Iris pigment epithelial cell (primary cell): ENCODE measurements around the gene DNAJB2.

Experiments used
- DNase-seq: peaks from one replicate; pipeline ENCODE4 v3.0.0-alpha.2; 2011; ENCODE audit warnings: low read depth

The DNAJB2 gene

DNA sequence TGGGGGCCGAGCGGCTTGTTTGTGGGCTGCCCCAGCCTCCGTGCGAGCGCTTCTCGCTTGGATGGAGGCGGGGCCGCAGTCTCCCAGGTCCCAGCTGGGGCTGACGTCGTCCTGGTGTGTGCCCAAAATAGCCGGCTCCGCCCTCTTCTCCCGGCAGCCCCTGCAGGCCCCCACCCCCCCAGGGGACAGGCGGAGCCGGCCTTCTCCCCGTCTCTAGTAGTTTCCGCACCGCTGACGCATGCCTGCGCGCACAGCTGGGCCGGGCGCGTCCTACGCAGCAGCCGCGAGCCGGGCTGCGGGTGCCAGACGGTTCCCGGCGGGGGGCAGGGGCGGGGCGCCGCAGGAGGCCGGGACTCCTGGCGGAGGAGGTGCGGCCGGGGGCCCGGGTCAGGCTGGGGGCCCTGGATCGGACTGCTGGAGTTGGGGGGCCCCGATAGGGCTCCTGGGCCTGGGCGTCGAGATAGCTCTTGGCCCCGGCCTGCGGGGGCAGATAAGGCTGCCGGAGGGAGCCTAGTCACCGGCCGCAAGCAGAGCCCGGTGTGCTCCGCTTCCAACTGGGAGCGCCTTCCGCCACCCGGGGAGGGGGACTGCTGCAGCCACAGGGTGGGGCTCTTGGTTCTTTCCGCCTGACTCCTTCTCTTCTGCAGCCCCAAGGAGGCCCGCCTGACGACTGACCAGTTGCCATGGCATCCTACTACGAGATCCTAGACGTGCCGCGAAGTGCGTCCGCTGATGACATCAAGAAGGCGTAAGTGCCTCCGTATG, at the start of gene DNAJB2:
DNAJB2 (plus strand) TSS at position 216 of the 765 bp plus-strand sequence; CDS start at position 684, 468 bp downstream.
- DNase-seq: peak; percentile 99

DNA sequence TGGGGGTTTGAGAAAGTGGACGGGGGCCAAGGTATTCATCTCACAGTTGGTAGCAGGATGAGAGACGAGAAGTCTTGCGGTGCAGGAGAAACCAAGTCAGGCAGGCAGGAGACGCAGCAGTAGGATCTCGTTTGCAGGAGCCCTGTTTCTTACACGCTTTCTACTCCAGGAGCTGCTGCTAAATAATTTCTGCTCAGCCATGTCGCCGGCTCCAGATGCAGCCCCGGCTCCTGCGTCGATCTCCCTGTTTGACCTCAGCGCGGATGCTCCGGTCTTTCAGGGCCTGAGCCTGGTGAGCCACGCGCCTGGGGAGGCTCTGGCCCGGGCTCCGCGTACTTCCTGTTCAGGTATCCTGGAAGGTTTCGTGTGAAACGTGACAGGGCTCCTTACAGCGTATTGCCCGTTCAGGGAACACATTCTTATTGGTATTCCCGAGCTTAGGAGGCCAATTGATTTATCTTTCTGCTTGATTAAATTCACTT, 49.1 kb upstream of the DNAJB2 start:
- peak; percentile 55 for DNase-seq

DNA sequence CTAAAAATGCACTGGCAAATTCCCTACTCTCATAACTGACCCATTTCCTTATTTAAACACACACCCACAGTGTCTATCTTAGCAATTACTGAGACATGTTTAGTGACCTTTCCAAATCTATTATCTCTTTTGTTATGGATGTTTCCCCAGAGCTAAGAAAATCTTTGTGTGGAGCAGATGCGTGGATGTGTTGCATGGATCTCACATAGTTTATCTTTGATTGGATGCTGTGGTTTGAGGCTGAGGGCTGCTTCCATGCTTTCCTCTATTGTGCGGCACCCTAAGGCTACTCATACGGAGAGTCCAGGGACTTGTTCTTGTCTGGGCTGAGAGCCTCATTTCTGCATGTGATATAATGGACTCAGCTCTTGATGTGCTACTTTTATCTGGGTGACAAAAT, 44.8 kb upstream of the DNAJB2 start:
- DNase-seq: no peak

DNA sequence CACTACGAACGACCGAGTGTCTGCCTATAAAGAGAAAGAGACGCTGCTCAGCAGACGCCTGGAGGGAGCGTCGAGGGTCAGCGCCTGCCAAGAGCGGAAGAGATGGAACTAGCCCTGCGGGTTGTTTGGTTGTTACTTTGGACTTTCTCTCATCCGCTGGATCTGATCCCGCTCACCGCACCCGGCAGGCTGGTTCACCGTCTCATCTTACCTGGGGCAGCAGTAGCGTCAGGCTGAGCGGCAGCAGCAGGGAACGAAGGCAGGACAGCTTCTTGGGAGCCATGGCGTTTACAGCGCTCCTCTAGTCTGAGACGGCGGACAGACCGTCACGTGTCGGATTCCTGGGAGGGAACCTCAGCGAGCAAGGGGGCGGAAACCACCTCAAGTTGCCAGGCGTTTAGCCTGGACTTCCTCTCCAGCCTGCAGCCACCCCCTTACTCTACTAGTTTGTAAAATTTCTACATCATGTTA, 35.8 kb upstream of the DNAJB2 start:
- peak; percentile 65 for DNase-seq

DNA sequence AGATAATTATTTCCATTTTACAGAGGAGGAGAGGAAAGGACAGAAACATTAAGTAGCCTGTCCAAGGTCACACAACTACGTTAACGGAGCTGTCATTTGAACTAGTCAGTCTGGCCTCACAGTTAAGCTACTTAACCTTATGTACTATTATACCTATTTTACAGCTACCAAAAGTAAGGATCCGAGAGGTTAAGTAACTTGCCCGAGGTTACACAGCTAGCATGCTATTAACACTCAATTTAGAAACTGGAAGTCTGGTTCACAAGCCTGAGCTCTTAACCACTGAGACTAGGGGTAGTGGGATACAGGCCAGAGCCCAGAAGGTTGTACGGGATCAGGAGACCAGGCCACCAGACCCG, 34.4 kb upstream of the DNAJB2 start:
- no peak for DNase-seq

DNA sequence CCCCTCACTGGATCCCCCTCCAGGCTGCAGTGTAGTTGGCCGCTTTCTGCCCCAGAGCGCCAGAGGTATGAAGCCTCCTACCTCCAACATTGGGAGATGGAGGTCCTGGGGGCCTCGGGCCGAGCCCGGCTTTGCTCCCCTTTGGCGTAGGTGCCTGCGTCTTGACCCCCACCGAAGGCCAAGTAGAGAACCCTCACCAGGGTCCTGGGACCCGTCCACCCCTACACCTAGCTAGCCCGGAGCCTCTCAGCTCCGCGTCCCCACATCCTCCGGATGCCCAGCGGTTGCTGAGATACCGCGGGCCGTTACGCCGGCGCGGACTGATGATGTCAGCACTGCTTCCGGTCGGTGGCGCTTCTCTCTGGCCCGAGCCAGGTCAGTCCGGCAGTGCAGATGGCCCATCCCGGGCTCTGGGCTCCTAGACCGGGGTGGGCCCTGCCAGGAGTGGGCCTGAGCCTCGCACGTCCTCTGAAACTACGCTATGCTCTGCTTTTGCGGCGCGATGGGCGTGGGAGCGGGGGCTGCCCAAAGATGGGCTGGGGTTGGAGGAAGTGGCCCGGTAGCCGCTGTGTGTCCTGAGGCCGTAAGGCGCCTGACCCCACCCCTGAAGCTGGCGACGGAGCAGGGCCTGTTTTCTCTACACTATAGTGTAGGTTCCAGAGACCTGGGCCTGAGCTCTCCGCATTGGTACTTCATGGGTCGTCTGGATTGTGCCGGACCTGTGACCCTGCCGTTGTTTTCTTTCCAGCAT, 33.8 kb upstream of the DNAJB2 start, which contains the start of the genes GLB1L and STK16:
GLB1L (minus strand) TSS at position 297 of the 751 bp plus-strand sequence. CDS start 1,871 bp downstream, outside the sequence.
STK16 (plus strand) TSS at position 332 of the 751 bp plus-strand sequence. CDS start 521 bp downstream, outside the sequence.
- peak; percentile 92 for DNase-seq

DNA sequence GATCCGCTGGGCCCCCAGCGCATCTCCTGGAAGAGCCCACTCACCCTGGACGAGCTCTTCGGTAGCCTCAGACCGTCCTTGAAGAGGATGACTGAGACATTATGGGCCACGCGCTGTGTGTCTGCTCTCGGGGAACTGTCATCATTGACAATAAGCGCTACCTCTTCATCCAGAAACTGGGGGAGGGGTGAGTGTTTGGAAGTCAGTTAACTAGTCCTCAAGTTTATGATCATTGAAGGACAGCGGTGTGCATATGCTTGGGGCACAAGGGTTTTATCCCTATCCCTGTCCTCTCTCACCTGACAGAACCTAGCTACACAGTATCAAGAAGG, 33.3 kb upstream of the DNAJB2 start:
- no peak for DNase-seq

DNA sequence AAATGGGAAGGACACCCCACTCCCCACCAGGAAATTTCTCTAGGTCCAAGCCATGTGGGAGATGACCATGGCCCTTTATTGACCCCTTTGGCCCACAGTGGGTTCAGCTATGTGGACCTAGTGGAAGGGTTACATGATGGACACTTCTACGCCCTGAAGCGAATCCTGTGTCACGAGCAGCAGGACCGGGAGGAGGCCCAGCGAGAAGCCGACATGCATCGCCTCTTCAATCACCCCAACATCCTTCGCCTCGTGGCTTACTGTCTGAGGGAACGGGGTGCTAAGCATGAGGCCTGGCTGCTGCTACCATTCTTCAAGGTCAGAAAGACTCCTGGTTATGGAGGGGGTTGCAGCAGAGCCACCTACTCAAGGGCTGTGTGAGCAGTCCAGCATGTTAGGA, 32.6 kb upstream of the DNAJB2 start:
- DNase-seq: no peak

DNA sequence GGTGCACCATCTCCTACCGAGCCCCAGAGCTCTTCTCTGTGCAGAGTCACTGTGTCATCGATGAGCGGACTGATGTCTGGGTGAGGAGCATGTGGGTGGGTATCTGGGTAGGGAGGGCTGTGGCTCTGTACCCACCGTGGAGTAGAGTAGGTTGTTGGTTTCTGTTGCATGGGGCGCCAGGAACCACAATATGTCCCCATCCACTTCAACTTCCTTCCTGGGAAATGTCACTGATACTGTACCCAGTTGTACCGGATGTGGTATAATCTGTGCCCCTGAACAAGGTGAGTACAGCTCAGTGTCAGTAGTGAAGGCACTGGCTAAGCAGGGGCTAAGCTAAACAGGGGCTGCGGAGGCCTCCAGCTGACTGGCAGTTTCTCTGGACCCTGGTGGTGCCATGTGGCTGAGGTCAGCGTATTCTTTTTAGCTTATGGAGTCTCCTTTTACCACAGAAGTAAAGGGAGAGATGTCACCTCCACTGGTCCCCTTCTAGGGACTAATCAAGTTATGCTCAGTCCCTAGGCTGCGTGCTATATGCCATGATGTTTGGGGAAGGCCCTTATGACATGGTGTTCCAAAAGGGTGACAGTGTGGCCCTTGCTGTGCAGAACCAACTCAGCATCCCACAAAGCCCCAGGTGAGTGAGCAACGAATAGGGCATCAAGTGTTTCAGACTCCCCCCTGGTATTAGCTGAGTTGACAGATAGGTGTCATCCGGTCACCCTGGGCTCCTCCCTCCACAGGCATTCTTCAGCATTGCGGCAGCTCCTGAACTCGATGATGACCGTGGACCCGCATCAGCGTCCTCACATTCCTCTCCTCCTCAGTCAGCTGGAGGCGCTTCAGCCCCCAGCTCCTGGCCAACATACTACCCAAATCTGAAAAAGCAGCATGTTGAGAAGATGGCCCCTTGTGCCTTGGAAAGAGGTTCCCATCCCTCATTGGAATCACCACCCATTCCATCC, 31.2 kb upstream of the DNAJB2 start:
- DNase-seq: no peak

DNA sequence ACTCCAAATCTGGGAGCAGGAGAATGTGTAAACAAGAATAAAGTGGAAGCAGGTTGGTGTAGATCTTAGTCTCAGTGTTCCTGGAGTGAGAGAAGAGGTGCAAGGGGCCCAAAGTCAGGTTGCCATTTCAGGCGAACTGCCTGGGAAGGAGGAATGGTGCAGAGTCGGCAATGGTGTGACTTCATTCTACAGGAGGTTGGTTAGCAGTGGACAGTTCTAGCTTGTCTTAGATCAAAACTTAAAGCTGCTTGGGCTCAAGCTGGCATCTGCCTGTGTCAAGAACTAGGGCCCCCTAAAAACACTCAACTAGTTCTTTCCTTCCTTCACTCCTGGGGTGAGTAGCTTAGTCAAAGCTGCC, 30.3 kb upstream of the DNAJB2 start:
- no peak for DNase-seq

DNA sequence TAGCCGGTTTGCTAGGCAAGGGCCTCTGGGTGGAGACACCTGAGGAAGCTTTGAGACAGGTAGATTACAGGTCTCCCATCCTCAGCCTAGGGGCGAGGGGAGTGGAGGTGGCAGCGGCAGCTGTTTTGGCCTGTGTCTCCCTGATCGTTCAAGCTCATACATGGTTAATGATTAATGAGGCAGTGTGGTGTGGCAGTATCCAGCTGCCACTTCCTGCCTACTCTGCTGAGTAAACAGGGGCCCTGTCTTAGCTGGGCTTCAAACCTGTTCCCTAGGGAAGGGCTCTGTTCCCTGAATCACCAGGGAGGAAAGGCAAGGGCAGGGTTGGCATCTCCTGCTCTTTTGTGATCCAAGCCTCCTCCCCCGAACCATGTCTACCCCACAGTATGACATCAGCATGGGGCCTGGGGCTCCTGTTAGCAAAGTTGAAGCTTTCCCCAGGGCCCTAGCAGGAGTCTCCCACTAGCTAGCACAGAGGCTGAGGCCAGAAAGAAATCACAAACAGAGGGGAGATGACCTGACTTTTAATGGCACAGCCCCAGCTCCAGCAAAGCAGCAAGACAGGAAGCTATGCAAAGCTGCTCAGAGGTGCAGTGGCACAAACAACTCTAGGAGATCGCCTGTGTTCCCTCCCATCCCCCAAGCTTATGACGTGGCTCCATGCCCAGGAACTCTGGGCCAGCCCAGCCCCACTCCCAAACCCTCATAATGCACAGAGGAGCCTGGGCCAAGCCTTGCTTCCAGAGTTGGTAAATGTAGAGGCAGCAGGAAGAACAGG, 29.8 kb upstream of the DNAJB2 start:
- peak; percentile 70 for DNase-seq

DNA sequence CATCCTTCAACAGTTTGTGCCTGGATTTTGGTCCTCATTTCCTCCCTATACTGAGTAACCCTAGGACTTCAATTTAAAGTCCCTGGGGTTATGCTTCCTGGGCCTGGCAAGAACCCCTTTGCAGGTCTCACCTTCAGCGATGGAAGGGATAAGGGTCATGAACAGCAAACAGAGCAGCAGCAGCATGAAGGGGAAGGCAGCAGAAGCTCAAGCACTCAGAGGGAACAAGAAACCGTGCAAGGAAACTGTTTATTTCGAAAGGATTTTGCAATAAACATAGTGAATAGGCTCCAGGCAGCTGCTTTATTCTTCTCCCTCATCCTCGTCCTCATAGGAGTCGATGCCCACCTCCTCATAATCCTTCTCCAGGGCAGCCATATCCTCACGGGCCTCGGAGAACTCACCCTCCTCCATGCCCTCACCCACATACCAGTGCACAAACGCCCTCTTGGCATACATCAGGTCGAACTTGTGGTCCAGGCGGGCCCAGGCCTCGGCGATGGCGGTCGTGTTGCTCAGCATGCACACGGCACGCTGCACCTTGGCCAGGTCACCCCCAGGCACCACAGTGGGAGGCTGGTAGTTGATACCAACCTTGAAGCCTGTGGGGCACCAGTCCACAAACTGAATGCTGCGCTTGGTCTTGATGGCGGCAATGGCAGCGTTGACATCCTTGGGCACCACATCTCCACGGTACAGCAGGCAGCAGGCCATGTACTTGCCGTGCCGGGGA, 29.0 kb upstream of the DNAJB2 start:
- no peak for DNase-seq

DNA sequence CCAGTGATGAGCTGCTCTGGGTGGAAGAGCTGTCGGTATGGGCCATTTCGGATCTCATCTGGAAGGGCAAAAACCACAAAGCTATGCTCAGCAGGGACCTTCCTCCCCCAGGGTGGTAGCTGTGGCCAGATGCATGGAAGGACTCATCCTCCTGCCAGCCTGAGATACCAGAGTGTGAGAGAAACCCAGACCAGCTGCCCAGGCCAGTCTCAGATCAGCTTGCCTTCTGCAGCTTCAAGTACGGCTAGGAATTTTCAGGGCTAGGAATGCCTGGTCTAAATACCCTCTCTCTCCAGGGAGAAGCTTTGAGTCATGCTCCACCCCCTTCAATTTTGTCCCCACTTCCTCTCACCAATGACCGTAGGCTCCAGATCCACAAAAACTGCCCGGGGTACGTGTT, 27.5 kb upstream of the DNAJB2 start:
- no peak for DNase-seq

DNA sequence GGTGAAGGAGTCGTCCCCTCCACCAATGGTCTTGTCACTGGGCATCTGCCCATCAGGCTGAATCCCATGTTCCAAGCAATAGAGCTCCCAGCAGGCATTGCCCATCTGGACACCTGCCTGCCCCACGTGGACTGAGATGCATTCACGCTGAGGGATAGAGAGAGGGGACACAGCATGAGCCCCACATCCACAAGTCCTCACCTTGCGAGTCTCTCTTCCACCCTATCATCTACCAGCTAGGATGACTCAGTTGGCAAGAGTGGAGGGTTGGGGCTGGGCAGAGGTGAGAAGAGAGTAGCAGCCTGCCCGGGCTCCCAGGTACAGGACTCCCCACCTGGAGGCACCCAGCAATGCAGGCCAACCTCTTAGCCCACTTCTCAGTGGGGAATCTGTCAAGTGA, 27.1 kb upstream of the DNAJB2 start:
- no peak for DNase-seq

DNA sequence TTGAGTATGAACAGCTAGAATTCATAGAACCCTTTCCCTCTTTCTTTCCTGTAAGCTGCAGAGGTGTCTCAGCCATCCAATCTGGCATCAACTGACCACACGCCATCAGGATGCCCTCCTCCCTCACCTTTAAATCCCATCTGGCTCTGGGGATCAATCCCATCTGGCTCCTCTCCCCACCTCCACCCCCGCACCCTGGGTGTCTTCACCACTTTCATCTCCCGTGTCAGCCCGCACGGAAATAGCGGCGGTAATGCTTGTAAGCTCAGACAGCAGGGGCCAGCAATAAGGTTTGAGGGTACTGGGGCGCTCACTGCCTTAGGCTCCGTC, 26.6 kb upstream of the DNAJB2 start:
- DNase-seq: peak; percentile 26

DNA sequence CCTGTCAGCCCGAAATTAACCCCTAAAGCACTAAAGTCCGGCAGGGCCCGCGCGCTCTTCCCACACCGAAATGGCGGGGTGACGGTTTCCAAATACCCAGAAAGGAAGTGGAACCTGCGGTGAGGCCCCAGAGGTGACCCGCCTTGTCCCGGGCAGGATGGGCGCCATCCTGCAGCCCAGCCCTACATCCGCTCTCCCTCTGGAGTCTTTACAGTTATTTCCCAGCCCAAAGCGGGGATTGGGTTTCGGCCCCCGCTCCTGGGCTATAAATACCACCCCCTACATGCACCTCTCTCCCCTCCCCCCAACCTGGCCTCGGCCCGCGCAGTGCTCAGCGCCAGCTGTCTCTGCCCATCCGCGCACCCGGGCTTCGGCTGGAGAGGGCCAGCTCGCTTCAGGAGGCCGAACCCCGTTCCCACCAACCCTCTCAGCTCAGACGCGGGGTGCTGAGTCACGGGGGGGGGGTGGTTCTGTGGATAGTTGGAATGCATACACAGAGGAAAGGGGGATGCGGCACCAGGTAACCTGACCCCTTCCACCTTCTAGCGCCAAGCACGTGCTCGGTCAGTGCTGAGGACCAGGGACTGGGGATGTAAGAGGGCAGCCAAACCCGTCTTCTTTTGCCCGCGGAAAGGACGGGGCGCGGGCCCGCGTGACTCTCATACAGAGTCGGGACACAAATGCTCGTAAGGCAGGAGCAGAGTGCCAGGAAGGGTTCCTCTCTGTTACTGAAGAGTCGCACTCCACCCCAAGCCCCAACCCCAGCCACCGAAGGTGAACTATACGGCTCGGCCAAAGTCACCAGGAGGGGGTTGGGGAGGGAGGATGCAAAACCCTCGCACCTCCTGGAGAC, 26.0 kb upstream of the DNAJB2 start, which contains the start of gene TUBA4B:
TUBA4B (plus strand) TSS at position 344 of the 853 bp plus-strand sequence; CDS start at position 509, 165 bp downstream.
- DNase-seq: peak; percentile 69

DNA sequence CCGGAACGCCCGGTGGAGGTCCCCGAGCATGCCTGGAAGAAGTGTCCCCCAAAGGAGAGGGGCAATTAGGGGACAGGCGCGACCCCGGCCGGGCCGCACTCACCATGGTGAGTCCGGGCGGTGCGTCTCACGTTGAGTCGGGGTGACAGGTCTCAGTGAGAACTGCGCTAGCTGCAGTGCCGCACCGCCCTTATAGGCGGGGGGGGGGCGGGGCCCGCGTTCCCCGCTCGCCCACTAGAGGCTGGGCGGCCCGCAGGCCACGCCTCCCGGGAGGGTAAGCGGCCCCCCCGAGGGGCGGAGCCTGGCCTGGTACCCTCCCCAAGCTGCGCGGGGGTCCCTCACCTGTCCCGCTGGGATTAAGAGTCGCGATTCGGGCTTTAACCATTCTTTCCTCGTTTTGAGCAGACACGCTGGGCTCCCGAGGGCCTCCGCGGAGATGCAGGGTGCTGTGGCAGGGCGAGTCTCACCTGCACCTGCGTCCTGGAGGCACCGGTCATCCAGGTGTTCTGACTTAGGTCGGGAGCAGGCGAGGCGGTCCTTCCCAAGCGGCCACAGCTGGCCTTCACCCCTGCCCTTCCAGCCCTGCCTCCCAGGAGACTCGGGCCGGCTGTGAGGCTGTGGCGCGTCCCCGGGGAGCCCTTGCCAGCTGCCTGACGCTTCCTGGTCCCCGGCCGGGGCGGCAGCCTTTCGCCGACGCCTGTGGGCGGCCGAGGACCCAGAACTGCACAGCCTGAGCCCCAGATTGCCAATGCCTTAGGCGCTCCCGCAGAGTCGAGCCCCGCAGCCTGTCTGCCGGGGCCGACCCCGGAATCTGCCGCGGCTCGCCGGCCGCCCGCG, 25.2 kb upstream of the DNAJB2 start, which contains the start of gene TUBA4A:
TUBA4A (minus strand) TSS at position 166 of the 837 bp plus-strand sequence; CDS start at position 106, 60 bp downstream.
- DNase-seq: peak; percentile 55

DNA sequence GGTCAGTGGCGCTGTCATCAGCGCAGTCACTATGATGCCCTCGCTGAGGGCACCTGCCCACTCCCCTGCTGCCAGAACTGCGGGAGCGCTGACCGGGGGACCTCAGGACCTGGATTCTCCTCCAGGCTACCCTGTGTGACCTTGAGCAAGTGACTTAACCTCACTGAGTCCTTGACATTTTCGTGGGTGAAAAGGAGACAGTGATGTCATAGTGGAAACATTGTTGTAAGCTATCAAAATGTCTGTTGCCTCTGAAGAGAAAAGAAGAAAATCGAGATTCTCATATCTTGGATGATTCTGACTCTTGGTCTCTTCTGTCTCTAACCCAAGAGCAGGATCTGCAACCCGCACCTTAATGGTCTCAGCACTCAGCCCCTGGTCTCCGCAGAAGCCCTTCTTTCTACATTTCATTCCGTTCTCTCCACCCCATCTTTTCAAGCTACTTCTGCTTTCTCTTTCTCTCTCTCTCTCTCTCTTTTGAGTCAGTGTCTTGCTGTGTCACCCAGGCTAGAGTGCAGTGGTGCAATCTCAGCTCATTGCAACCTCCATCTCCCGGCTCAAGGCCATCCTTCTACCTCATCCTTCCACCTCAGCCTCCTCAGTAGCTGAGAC, 24.5 kb upstream of the DNAJB2 start:
- DNase-seq: peak; percentile 29
